CD14-positive monocyte (primary cell): ENCODE results near the gene EFCAB8. TPM values are rescaled to one million over a fixed set of nuclear protein-coding genes. Genes with fewer than 3 reads are reported as not detected.

ENCODE experiments used
- DNase-seq, 3 donors: peaks; one replicate each; pipeline ENCODE4 v3.0.0-alpha.2; 2011 to 2022
- H2AFZ ChIP-seq: 2 replicates; pipeline ENCODE4 v1.6.0; 2012; ENCODE audit warnings: mild to moderate bottlenecking, low read depth, low read length, inconsistent platforms; ENCODE audit not compliant: insufficient read depth, poor library complexity, severe bottlenecking
- H3K27ac ChIP-seq, 2 donors: 1 replicate in 1 of 2; 2 replicates in 1 of 2; pipeline ENCODE4 v1.5.1; 2012 to 2013; ENCODE audit warnings: low read length in 2 of 2, control low read depth in 1 of 2, inconsistent platforms in 1 of 2, low read depth in 1 of 2, mild to moderate bottlenecking in 1 of 2
- H3K27me3 ChIP-seq, 2 donors: one replicate each; pipeline versions ENCODE4 v1.6.0 to v1.6.1; 2011 to 2013; ENCODE audit warnings: low read length in 2 of 2; ENCODE audit not compliant: control insufficient read depth in 2 of 2, insufficient read depth in 2 of 2
- H3K36me3 ChIP-seq, 2 donors: replicated peaks in 1 of 2; 1 replicate in 1 of 2; 2 replicates in 1 of 2; pipeline versions ENCODE4 v1.5.1 to v1.6.1; 2012 to 2013; ENCODE audit warnings: low read length in 2 of 2, control low read depth in 1 of 2, inconsistent platforms in 1 of 2, mild to moderate bottlenecking in 1 of 2; ENCODE audit not compliant: insufficient read depth in 2 of 2, control insufficient read depth in 1 of 2
- H3K4me1 ChIP-seq, 2 donors: 1 replicate in 1 of 2; 2 replicates in 1 of 2; pipeline versions ENCODE4 v1.5.1 to v1.6.1; 2012 to 2013; ENCODE audit warnings: low read length in 2 of 2, control low read depth in 1 of 2, inconsistent platforms in 1 of 2, mild to moderate bottlenecking in 1 of 2, moderate library complexity in 1 of 2; ENCODE audit not compliant: insufficient read depth in 2 of 2, control insufficient read depth in 1 of 2
- H3K4me2 ChIP-seq: replicated peaks from 2 replicates; pipeline ENCODE3; 2012; ENCODE audit warnings: low read length, moderate library complexity, mild to moderate bottlenecking; ENCODE audit not compliant: poor library complexity, severe bottlenecking; ENCODE audit errors: extremely low read depth
- H3K4me3 ChIP-seq, 3 experiments: fragments of 200-600 bp in 1 of 3; sonication (generic) in 1 of 3; replicated peaks in 1 of 3; 1 replicate in 2 of 3; 2 replicates in 1 of 3; pipeline ENCODE4 v1.5.1; 2011 to 2013; ENCODE audit warnings: low read length in 3 of 3, mild to moderate bottlenecking in 3 of 3, control low read depth in 2 of 3, low read depth in 2 of 3, inconsistent platforms in 1 of 3, moderate library complexity in 1 of 3
- H3K79me2 ChIP-seq: 2 replicates; pipeline ENCODE4 v1.6.0; 2012; ENCODE audit warnings: mild to moderate bottlenecking, control low read depth, inconsistent platforms, low read length, moderate library complexity; ENCODE audit not compliant: insufficient read depth
- H3K9ac ChIP-seq: 2 replicates; pipeline ENCODE4 v1.6.0; 2017; ENCODE audit warnings: low read length, mild to moderate bottlenecking; ENCODE audit not compliant: insufficient read depth, poor library complexity, severe bottlenecking
- H3K9me3 ChIP-seq, 2 donors: replicated peaks in 1 of 2; 1 replicate in 1 of 2; 2 replicates in 1 of 2; pipeline versions ENCODE4 v1.5.1 to v1.6.1; 2012 to 2013; ENCODE audit warnings: low read length in 2 of 2, control low read depth in 1 of 2; ENCODE audit not compliant: control insufficient read depth in 1 of 2, insufficient read depth in 1 of 2
- H4K20me1 ChIP-seq: 2 replicates; pipeline ENCODE4 v1.6.0; 2012; ENCODE audit warnings: mild to moderate bottlenecking, low read length, control low read depth, moderate library complexity; ENCODE audit not compliant: insufficient read depth
- H3K27ac Mint-ChIP-seq, 7 donors: one replicate each; pipeline ENCODE4 v1.8.0; 2020; ENCODE audit warnings: mild to moderate bottlenecking in 7 of 7, mixed read lengths in 7 of 7, moderate library complexity in 6 of 7, inconsistent platforms in 2 of 7
- H3K27me3 Mint-ChIP-seq, 3 donors: one replicate each; pipeline ENCODE4 v1.8.0; 2021 to 2022; ENCODE audit warnings: low read depth in 3 of 3, mild to moderate bottlenecking in 3 of 3, mixed read lengths in 3 of 3, moderate library complexity in 3 of 3, inconsistent platforms in 1 of 3
- H3K36me3 Mint-ChIP-seq, 2 donors: one replicate each; pipeline ENCODE4 v1.8.0; 2020; ENCODE audit warnings: mixed read lengths in 2 of 2, inconsistent platforms in 1 of 2, mild to moderate bottlenecking in 1 of 2
- H3K4me1 Mint-ChIP-seq: one replicate; pipeline ENCODE4 v1.8.0; 2020; ENCODE audit warnings: mild to moderate bottlenecking, mixed read lengths
- H3K4me3 Mint-ChIP-seq, 2 donors: one replicate each; pipeline ENCODE4 v1.8.0; 2020; ENCODE audit warnings: mild to moderate bottlenecking in 2 of 2, mixed read lengths in 2 of 2, moderate library complexity in 1 of 2
- H3K9me3 Mint-ChIP-seq, 7 donors: one replicate each; pipeline ENCODE4 v1.8.0; 2020 to 2022; ENCODE audit warnings: mixed read lengths in 7 of 7, mild to moderate bottlenecking in 6 of 7, moderate library complexity in 6 of 7, inconsistent platforms in 2 of 7
- CTCF ChIP-seq: fragments of 200-600 bp; IDR thresholded peaks from one replicate; pipeline ENCODE4 v1.8.0; 2022; ENCODE audit warnings: antibody characterized with exemption, mild to moderate bottlenecking
- WGBS: methylation state at CpG from one replicate; pipeline ENCODE4 v1.1.5; 2013; ENCODE audit warnings: missing lambda C conversion rate; ENCODE audit not compliant: insufficient coverage; 5-methylcytosine and 5-hydroxymethylcytosine counted together
- intact Hi-C, 2 donors: fragments of 100-400 bp; cut with micrococcal nuclease; formaldehyde crosslinking; loops; one replicate each; pipeline versions ENCODE4 v1.15.0 to v1.15.1; 2023
- polyA plus RNA-seq, 3 donors: library from polyadenylated mRNA; depleted of rRNA in 1 of 3; unstranded in 2 of 3; stranded (reverse) in 1 of 3; fragments of 300-500 nt in 2 of 3; fragments of >200 nt in 1 of 3; fragmentation: Illumina TruSeq in 2 of 3; gene quantifications; 1 replicate in 2 of 3; 2 replicates in 1 of 3; pipeline ENCODE4 v1.2.3, GENCODE V29; 2012 to 2021

EFCAB8 gene
- polyA plus RNA-seq, 3 donors = 0.45 TPM; not detected in 2

- H3K4me2 ChIP-seq = no peak overlapping the region
- H3K4me3 Mint-ChIP-seq = no peak overlapping the region
- no peaks in the 10 kb centered on the region for H3K27me3 ChIP-seq
- H3K4me1 ChIP-seq = no peaks in the 10 kb centered on the region
- H3K27me3 Mint-ChIP-seq = peaks cover 2 to 7% (median 6%) of the 10 kb centered on the region in 3 donors
- H2AFZ ChIP-seq = no peak overlapping the region
- WGBS = 97% methylated on average over 11 of the region's 17 CpGs
- H3K4me3 ChIP-seq = no peak overlapping the region
- no peaks in the 10 kb centered on the region for H3K36me3 Mint-ChIP-seq
- no peak for DNase-seq
- H3K27ac Mint-ChIP-seq = peak overlapping the region in 1 of 7 donors; percentile 47
- H3K27ac ChIP-seq = no peak overlapping the region
- no peaks in the 10 kb centered on the region for H3K79me2 ChIP-seq
- no peak for TF ChIP-seq CTCF
- no peaks in the 10 kb centered on the region for H3K9me3 Mint-ChIP-seq
- H3K36me3 ChIP-seq = no peaks in the 10 kb centered on the region
- intact Hi-C loops = no loop called here
- no peaks in the 10 kb centered on the region for H3K9me3 ChIP-seq
- no peaks in the 10 kb centered on the region for H4K20me1 ChIP-seq
- H3K4me1 Mint-ChIP-seq = no peaks in the 10 kb centered on the region
- H3K9ac ChIP-seq = no peak overlapping the region
Measured at GRCh38 chr20:32925481-32926196, 66.9 kb downstream of the EFCAB8 start.

GRCh38 chr20:32929162-32929561 is 70.4 kb downstream of the EFCAB8 start:
- DNase-seq = no peak
- no CpG with 5 or more reads among the region's 3 CpGs for WGBS
- H3K36me3 ChIP-seq = no peaks in the 10 kb centered on the region
- intact Hi-C loops = no loop called here
- Mint-ChIP-seq H3K4me3 (no peak overlapping the region), H3K4me1 (no peaks in the 10 kb centered on the region), H3K9me3 (no peaks in the 10 kb centered on the region), H3K27ac (no peak overlapping the region), H3K36me3 (no peaks in the 10 kb centered on the region), H3K27me3 (peaks cover 0 to 8% (median 2%) of the 10 kb centered on the region in 3 donors)
- no peak overlapping the region for H2AFZ ChIP-seq
- H3K4me2 ChIP-seq = no peak overlapping the region
- H3K4me1 ChIP-seq = no peaks in the 10 kb centered on the region
- H4K20me1 ChIP-seq = no peaks in the 10 kb centered on the region
- H3K9ac ChIP-seq = no peak overlapping the region
- no peak overlapping the region for H3K4me3 ChIP-seq
- H3K79me2 ChIP-seq = no peaks in the 10 kb centered on the region
- H3K9me3 ChIP-seq = no peaks in the 10 kb centered on the region
- TF ChIP-seq CTCF = no peak
- no peak overlapping the region for H3K27ac ChIP-seq
- H3K27me3 ChIP-seq = no peaks in the 10 kb centered on the region
